H9 (cell line): ENCODE results near the gene NBEAL2. TPM values are rescaled to one million over a fixed set of nuclear protein-coding genes. Genes with fewer than 3 reads are reported as not detected.

Experiments used
- DNase-seq: peaks from one replicate; pipeline ENCODE4 v3.0.0-alpha.2; 2017
- H2AFZ ChIP-seq: one replicate; pipeline ENCODE4 v1.6.1; 2013; ENCODE audit warnings: mild to moderate bottlenecking, low read length, control low read depth, moderate library complexity
- H2AK5ac ChIP-seq: 2 replicates; pipeline ENCODE4 v1.6.1; 2013; ENCODE audit warnings: low read length, control low read depth, mixed read lengths; ENCODE audit not compliant: insufficient read length
- H2BK120ac ChIP-seq: one replicate; pipeline ENCODE4 v1.6.1; 2013; ENCODE audit warnings: low read depth, mild to moderate bottlenecking, low read length, control low read depth, inconsistent platforms; ENCODE audit not compliant: poor library complexity, severe bottlenecking
- H2BK12ac ChIP-seq: 2 replicates; pipeline ENCODE4 v1.6.1; 2013; ENCODE audit warnings: low read length, control low read depth, mixed read lengths, low read depth; ENCODE audit not compliant: insufficient read length
- H2BK15ac ChIP-seq: 2 replicates; pipeline ENCODE4 v1.6.1; 2013; ENCODE audit warnings: low read depth, low read length, control low read depth
- H2BK20ac ChIP-seq: one replicate; pipeline ENCODE4 v1.6.1; 2013; ENCODE audit warnings: low read depth, mild to moderate bottlenecking, low read length, control low read depth, inconsistent platforms; ENCODE audit not compliant: poor library complexity, severe bottlenecking
- H2BK5ac ChIP-seq: 2 replicates; pipeline ENCODE4 v1.6.1; 2013; ENCODE audit warnings: low read length, control low read depth, mixed read lengths; ENCODE audit not compliant: insufficient read length
- H3K14ac ChIP-seq: 2 replicates; pipeline ENCODE4 v1.6.1; 2013; ENCODE audit warnings: low read length, control low read depth; ENCODE audit not compliant: insufficient read depth
- H3K18ac ChIP-seq: 2 replicates; pipeline ENCODE4 v1.6.1; 2013; ENCODE audit warnings: low read depth, mild to moderate bottlenecking, mixed read lengths, low read length, control low read depth; ENCODE audit not compliant: insufficient read length
- H3K23ac ChIP-seq: 2 replicates; pipeline ENCODE4 v1.6.1; 2013; ENCODE audit warnings: low read length, control low read depth, mixed read lengths, low read depth; ENCODE audit not compliant: insufficient read length
- H3K23me2 ChIP-seq: 2 replicates; pipeline ENCODE4 v1.6.1; 2013; ENCODE audit warnings: low read depth, mild to moderate bottlenecking, mixed read lengths, low read length, control low read depth; ENCODE audit not compliant: insufficient read length, poor library complexity, severe bottlenecking
- H3K27ac ChIP-seq: 2 replicates; pipeline ENCODE4 v1.5.1; 2013; ENCODE audit warnings: low read length, control low read depth, mixed read lengths, low read depth; ENCODE audit not compliant: insufficient read length
- H3K27me3 ChIP-seq: 2 replicates; pipeline ENCODE4 v1.6.1; 2013; ENCODE audit warnings: low read length, control low read depth, inconsistent platforms; ENCODE audit not compliant: insufficient read depth
- H3K4ac ChIP-seq: 2 replicates; pipeline ENCODE4 v1.6.1; 2013; ENCODE audit warnings: low read depth, mild to moderate bottlenecking, control low read depth, inconsistent platforms, low read length, moderate library complexity
- H3K4me1 ChIP-seq: 2 replicates; pipeline ENCODE4 v1.6.1; 2013; ENCODE audit warnings: low read length, control low read depth, inconsistent platforms; ENCODE audit not compliant: insufficient read depth
- H3K4me2 ChIP-seq: 2 replicates; pipeline ENCODE4 v1.6.1; 2013; ENCODE audit warnings: low read length, control low read depth, mixed read lengths; ENCODE audit not compliant: insufficient read length, insufficient read depth
- H3K56ac ChIP-seq: 2 replicates; pipeline ENCODE4 v1.6.1; 2013; ENCODE audit warnings: low read depth, mild to moderate bottlenecking, mixed read lengths, low read length, control low read depth; ENCODE audit not compliant: insufficient read length
- H3K79me1 ChIP-seq: 2 replicates; pipeline ENCODE4 v1.6.1; 2013; ENCODE audit warnings: low read depth, mild to moderate bottlenecking, moderate library complexity, low read length, control low read depth, inconsistent platforms; ENCODE audit not compliant: insufficient read depth, poor library complexity, severe bottlenecking
- H3K79me2 ChIP-seq: 2 replicates; pipeline ENCODE4 v1.6.1; 2013; ENCODE audit warnings: low read length, control low read depth, inconsistent platforms; ENCODE audit not compliant: insufficient read depth
- H3K9ac ChIP-seq: 2 replicates; pipeline ENCODE4 v1.6.1; 2013; ENCODE audit warnings: low read length, control low read depth, mixed read lengths; ENCODE audit not compliant: insufficient read length; ENCODE audit errors: extremely low read depth
- H3K9me3 ChIP-seq: one replicate; pipeline ENCODE4 v1.6.1; 2013; ENCODE audit warnings: low read depth, low read length, inconsistent platforms; ENCODE audit not compliant: control insufficient read depth
- H3T11ph ChIP-seq: one replicate; pipeline ENCODE4 v1.6.1; 2013; ENCODE audit warnings: mild to moderate bottlenecking, low read length, control low read depth, inconsistent platforms
- H4K20me1 ChIP-seq: one replicate; pipeline ENCODE4 v1.6.1; 2013; ENCODE audit not compliant: control insufficient read depth, insufficient read length, insufficient read depth
- H4K5ac ChIP-seq: 2 replicates; pipeline ENCODE4 v1.6.1; 2013; ENCODE audit warnings: low read depth, mild to moderate bottlenecking, mixed read lengths, low read length, control low read depth; ENCODE audit not compliant: insufficient read length
- H4K8ac ChIP-seq: replicated peaks from 2 replicates; pipeline ENCODE4 v1.6.1; 2013; ENCODE audit warnings: low read length, control low read depth, mixed read lengths, low read depth; ENCODE audit not compliant: insufficient read length
- H4K91ac ChIP-seq: 2 replicates; pipeline ENCODE4 v1.6.1; 2013; ENCODE audit warnings: low read depth, mild to moderate bottlenecking, moderate library complexity, mixed read lengths, low read length, control low read depth; ENCODE audit not compliant: insufficient read length
- H3K27ac Mint-ChIP-seq, 3 experiments: 2 replicates in 2 of 3; 3 replicates in 1 of 3; pipeline ENCODE4 v1.8.0; 2020 to 2021; ENCODE audit warnings: mixed read lengths in 3 of 3, mild to moderate bottlenecking in 1 of 3, moderate library complexity in 1 of 3
- H3K27me3 Mint-ChIP-seq: 2 replicates; pipeline ENCODE4 v1.8.0; 2021; ENCODE audit warnings: low read depth, mild to moderate bottlenecking, moderate library complexity, mixed read lengths
- H3K36me3 Mint-ChIP-seq, 3 experiments: 2 replicates in 2 of 3; 3 replicates in 1 of 3; pipeline ENCODE4 v1.8.0; 2020 to 2021; ENCODE audit warnings: low read depth in 3 of 3, mixed read lengths in 3 of 3; ENCODE audit not compliant: insufficient read depth in 1 of 3
- H3K4me1 Mint-ChIP-seq, 2 experiments: 2 replicates each; pipeline ENCODE4 v1.8.0; 2020; ENCODE audit warnings: mixed read lengths in 2 of 2
- H3K4me3 Mint-ChIP-seq, 2 experiments: 2 replicates in 1 of 2; 3 replicates in 1 of 2; pipeline ENCODE4 v1.8.0; 2020 to 2021; ENCODE audit warnings: mild to moderate bottlenecking in 2 of 2, mixed read lengths in 2 of 2, moderate library complexity in 1 of 2
- H3K9me3 Mint-ChIP-seq, 2 experiments: 2 replicates in 1 of 2; 3 replicates in 1 of 2; pipeline ENCODE4 v1.8.0; 2020; ENCODE audit warnings: mild to moderate bottlenecking in 2 of 2, mixed read lengths in 2 of 2, moderate library complexity in 1 of 2
- WGBS: extraction: QIAGEN DNeasy Blood & Tissue Kit; methylation state at CpG from one replicate; pipeline ENCODE4 v1.1.7; 2013; ENCODE audit warnings: missing lambda C conversion rate, low lambda C conversion rate, mixed read lengths; ENCODE audit not compliant: insufficient read length; ENCODE audit errors: extremely low coverage; 5-methylcytosine and 5-hydroxymethylcytosine counted together
- total RNA-seq: library from RNA; stranded (reverse); gene quantifications from 2 replicates; pipeline ENCODE4 v1.2.1, GENCODE V29; 2021
- TF ChIP-seq, protein P1 (sequence below): fragments of 200-600 bp; sonication (generic); conservative IDR thresholded peaks from 3 replicates; pipeline ENCODE4 v1.8.0; 2021; ENCODE audit warnings: antibody characterized with exemption, mild to moderate bottlenecking

The NBEAL2 gene
- total RNA-seq, 1 experiment from 2014 or later = 52.1 TPM

- Histone ChIP-seq H3K23ac (no peak overlapping the region), H3K56ac (no peak overlapping the region), H2BK5ac (no peak overlapping the region), H3K4ac (no peak overlapping the region), H3K18ac (no peak overlapping the region), H3K9me3 (no peaks in the 10 kb centered on the region), H3K14ac (0 out of 2 replicates have a peak overlapping the region, but pooled peaks have one; percentile 10), H4K91ac (no peak overlapping the region), H3K4me2 (no peak overlapping the region), H4K5ac (no peak overlapping the region), H2AFZ (no peak overlapping the region), H3K4me1 (peaks cover 2% of the 10 kb centered on the region; the same call in 1 of the 2 replicates), H3T11ph (no peak overlapping the region), H3K27me3 (no peaks in the 10 kb centered on the region), H3K27ac (no peak overlapping the region), H2BK15ac (no peak overlapping the region), H2BK20ac (no peak overlapping the region), H3K79me1 (peaks cover 6% of the 10 kb centered on the region), H2AK5ac (no peak overlapping the region), H2BK120ac (no peak overlapping the region), H3K79me2 (peaks cover 19% of the 10 kb centered on the region; the same call in 1 of the 2 replicates), H3K23me2 (no peaks in the 10 kb centered on the region), H4K8ac (no peak overlapping the region), H2BK12ac (no peak overlapping the region), H3K9ac (no peak overlapping the region), H4K20me1 (no peaks in the 10 kb centered on the region)
- Mint-ChIP-seq H3K27me3 (no peaks in the 10 kb centered on the region), H3K9me3 (no peaks in the 10 kb centered on the region), H3K4me3 (no peak overlapping the region), H3K36me3 (peaks cover 14 to 44% (median 42%) of the 10 kb centered on the region in 3 experiments), H3K27ac (peak overlapping the region; percentile 11 to 68 (median 63); a peak in 6 of 7 replicates), H3K4me1 (peaks cover 41 to 47% of the 10 kb centered on the region in 2 experiments)
- TF ChIP-seq, protein P1, sequence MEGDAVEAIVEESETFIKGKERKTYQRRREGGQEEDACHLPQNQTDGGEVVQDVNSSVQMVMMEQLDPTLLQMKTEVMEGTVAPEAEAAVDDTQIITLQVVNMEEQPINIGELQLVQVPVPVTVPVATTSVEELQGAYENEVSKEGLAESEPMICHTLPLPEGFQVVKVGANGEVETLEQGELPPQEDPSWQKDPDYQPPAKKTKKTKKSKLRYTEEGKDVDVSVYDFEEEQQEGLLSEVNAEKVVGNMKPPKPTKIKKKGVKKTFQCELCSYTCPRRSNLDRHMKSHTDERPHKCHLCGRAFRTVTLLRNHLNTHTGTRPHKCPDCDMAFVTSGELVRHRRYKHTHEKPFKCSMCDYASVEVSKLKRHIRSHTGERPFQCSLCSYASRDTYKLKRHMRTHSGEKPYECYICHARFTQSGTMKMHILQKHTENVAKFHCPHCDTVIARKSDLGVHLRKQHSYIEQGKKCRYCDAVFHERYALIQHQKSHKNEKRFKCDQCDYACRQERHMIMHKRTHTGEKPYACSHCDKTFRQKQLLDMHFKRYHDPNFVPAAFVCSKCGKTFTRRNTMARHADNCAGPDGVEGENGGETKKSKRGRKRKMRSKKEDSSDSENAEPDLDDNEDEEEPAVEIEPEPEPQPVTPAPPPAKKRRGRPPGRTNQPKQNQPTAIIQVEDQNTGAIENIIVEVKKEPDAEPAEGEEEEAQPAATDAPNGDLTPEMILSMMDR = no peak
- DNase-seq = no peak
- no CpG with 5 or more reads among the region's 12 CpGs for WGBS
Observed at GRCh38 chr3:46942481-46943236, 36.8 kb upstream of the NBEAL2 start.
